WTC11 (cell line): ENCODE measurements around the gene UTP11. TPM values are rescaled to one million over a fixed set of nuclear protein-coding genes. Genes with fewer than 3 reads are reported as not detected.

Experiments
- ATAC-seq: fragments of 200-7000 bp; cut with Tn5 transposase; 2 replicates; pipeline ENCODE4 v1.10.0; 2021; ENCODE audit warnings: mild to moderate bottlenecking, moderate library complexity
- CTCF ChIA-PET: fragments of 300-600 bp; sonication (Branson Sonifier 250); formaldehyde crosslinking; loops from one replicate; lab custom pipeline; 2021; ENCODE audit warnings: antibody characterized with exemption; lab: Charles Lee
- POLR2A ChIA-PET: fragments of 350-600 bp; sonication (Branson Sonifier 250); formaldehyde crosslinking; loops from one replicate; lab custom pipeline; 2021; ENCODE audit warnings: antibody characterized with exemption; lab: Charles Lee
- DNase-seq: peaks from one replicate; pipeline ENCODE4 v3.0.0; 2021; ENCODE audit warnings: low spot score
- H3K27ac Mint-ChIP-seq: 2 replicates; pipeline ENCODE4 v1.8.0; 2021; ENCODE audit warnings: mixed read lengths
- H3K27me3 Mint-ChIP-seq: 2 replicates; pipeline ENCODE4 v1.8.0; 2021; ENCODE audit warnings: low read depth, mild to moderate bottlenecking, moderate library complexity, mixed read lengths
- H3K36me3 Mint-ChIP-seq: 2 replicates; pipeline ENCODE4 v1.8.0; 2021; ENCODE audit warnings: mixed read lengths
- H3K4me1 Mint-ChIP-seq: 2 replicates; pipeline ENCODE4 v1.8.0; 2022; ENCODE audit warnings: mixed read lengths
- H3K4me3 Mint-ChIP-seq: 2 replicates; pipeline ENCODE4 v1.8.0; 2021; ENCODE audit warnings: mild to moderate bottlenecking, moderate library complexity, mixed read lengths
- H3K9me3 Mint-ChIP-seq: 2 replicates; pipeline ENCODE4 v1.8.0; 2021; ENCODE audit warnings: mixed read lengths
- AFF4 ChIP-seq: sonication (generic); formaldehyde crosslinking; IDR thresholded peaks from 2 replicates; pipeline ENCODE4 v1.8.1; 2023; ENCODE audit warnings: mild to moderate bottlenecking, missing genetic modification reagents, borderline replicate concordance
- CBFB ChIP-seq: sonication (generic); formaldehyde crosslinking; IDR thresholded peaks from 2 replicates; pipeline ENCODE4 v1.8.1; 2022; ENCODE audit warnings: mild to moderate bottlenecking, low read depth, missing genetic modification reagents
- E2F4 ChIP-seq: sonication (generic); formaldehyde crosslinking; IDR thresholded peaks from 2 replicates; pipeline ENCODE4 v1.8.1; 2022; ENCODE audit warnings: low read depth, mild to moderate bottlenecking, moderate library complexity, missing genetic modification reagents, borderline replicate concordance
- HMGA2 ChIP-seq: fragments of 250-450 bp; sonication (Bioruptor Pico); IDR thresholded peaks from 2 replicates; pipeline ENCODE4 v1.4.0; 2021; ENCODE audit warnings: mild to moderate bottlenecking, moderate library complexity
- MLX ChIP-seq: sonication (generic); formaldehyde crosslinking; IDR thresholded peaks from 2 replicates; pipeline ENCODE4 v1.8.1; 2023; ENCODE audit warnings: mild to moderate bottlenecking, missing genetic modification reagents, moderate library complexity
- NFATC4 ChIP-seq: fragments of 250-450 bp; sonication (Bioruptor Pico); IDR thresholded peaks from 2 replicates; pipeline ENCODE4 v1.9.0; 2021; ENCODE audit warnings: mild to moderate bottlenecking
- NFE2L1 ChIP-seq: sonication (generic); formaldehyde crosslinking; IDR thresholded peaks from 2 replicates; pipeline ENCODE4 v1.8.1; 2023; ENCODE audit warnings: missing genetic modification reagents
- OVOL2 ChIP-seq: fragments of 250-450 bp; sonication (Bioruptor Pico); IDR thresholded peaks from 2 replicates; pipeline ENCODE4 v1.9.0; 2021; ENCODE audit warnings: mild to moderate bottlenecking, borderline replicate concordance
- RORB ChIP-seq: fragments of 250-450 bp; sonication (Bioruptor Pico); IDR thresholded peaks from 2 replicates; pipeline ENCODE4 v1.9.0; 2021; ENCODE audit warnings: mild to moderate bottlenecking
- SMAD3 ChIP-seq: sonication (generic); formaldehyde crosslinking; IDR thresholded peaks from 2 replicates; pipeline ENCODE4 v1.8.0; 2022; ENCODE audit warnings: missing genetic modification reagents, mild to moderate bottlenecking, borderline replicate concordance
- STAT6 ChIP-seq: sonication (generic); formaldehyde crosslinking; conservative IDR thresholded peaks from 2 replicates; pipeline ENCODE4 v1.8.1; 2023; ENCODE audit warnings: mild to moderate bottlenecking, low read depth, missing genetic modification reagents, moderate library complexity
- TCF7 ChIP-seq: sonication (generic); formaldehyde crosslinking; IDR thresholded peaks from 2 replicates; pipeline ENCODE4 v1.8.0; 2022; ENCODE audit warnings: mild to moderate bottlenecking, low read depth, missing genetic modification reagents, moderate library complexity
- TEAD4 ChIP-seq: sonication (generic); formaldehyde crosslinking; IDR thresholded peaks from 2 replicates; pipeline ENCODE4 v1.8.0; 2022; ENCODE audit warnings: mild to moderate bottlenecking, missing genetic modification reagents
- USF2 ChIP-seq: sonication (generic); formaldehyde crosslinking; IDR thresholded peaks from 2 replicates; pipeline ENCODE4 v1.8.1; 2023; ENCODE audit warnings: mild to moderate bottlenecking, missing genetic modification reagents, moderate library complexity
- ZNF396 ChIP-seq: fragments of 250-450 bp; sonication (Bioruptor Pico); IDR thresholded peaks from 2 replicates; pipeline ENCODE4 v1.8.0; 2021; ENCODE audit warnings: mild to moderate bottlenecking, moderate library complexity, borderline replicate concordance
- ZSCAN18 ChIP-seq: fragments of 250-450 bp; sonication (Bioruptor Pico); IDR thresholded peaks from 2 replicates; pipeline ENCODE4 v2.1.2; 2022; ENCODE audit warnings: mild to moderate bottlenecking, moderate library complexity
- total RNA-seq: library from RNA; stranded (reverse); gene quantifications from 3 replicates; pipeline ENCODE4 v1.2.3, GENCODE V29; 2021

Gene UTP11
- total RNA-seq, 1 experiment from 2014 or later = 42.2 TPM

GRCh38 chr1:38055398-38055797, 42.9 kb downstream of the UTP11 start:
- TF ChIP-seq MLX = no peak
- TF ChIP-seq STAT6 = no peak
- TF ChIP-seq OVOL2 (CRISPR knock-in tag) = no peak
- TF ChIP-seq NFATC4 = no peak
- TF ChIP-seq ZSCAN18 (CRISPR knock-in tag) = no peak
- no peak for TF ChIP-seq ZNF396 (CRISPR knock-in tag)
- no peak for TF ChIP-seq TCF7 (CRISPR knock-in tag)
- TF ChIP-seq USF2 (CRISPR knock-in tag) = no peak
- TF ChIP-seq TEAD4 (CRISPR knock-in tag) = no peak
- TF ChIP-seq E2F4 (CRISPR knock-in tag) = no peak
- no peak for TF ChIP-seq HMGA2 (CRISPR knock-in tag)
- TF ChIP-seq RORB = no peak
- TF ChIP-seq CBFB (CRISPR knock-in tag) = no peak
- TF ChIP-seq AFF4 (CRISPR knock-in tag) = no peak
- no peak for TF ChIP-seq NFE2L1 (CRISPR knock-in tag)
- no peak for TF ChIP-seq SMAD3 (CRISPR knock-in tag)
- TF ChIP-seq, all 79 proteins: peak for 0
- ChIA-PET POLR2A (no interaction called here), CTCF (interaction anchor here (3.1 kb wide), 1 partner anchor 17 kb away, joined by 12 read pairs; no protein-coding TSS in a partner anchor)
- DNase-seq (no peak), ATAC-seq (no peak)
- Mint-ChIP-seq H3K4me3 (no peak overlapping the region), H3K27me3 (no peaks in the 10 kb centered on the region), H3K9me3 (no peaks in the 10 kb centered on the region), H3K27ac (no peak overlapping the region), H3K36me3 (no peaks in the 10 kb centered on the region), H3K4me1 (peaks cover 47% of the 10 kb centered on the region)
